ENCODE results near the gene ULK1. TPM values are rescaled to one million over a fixed set of nuclear protein-coding genes. Genes with fewer than 3 reads are reported as not detected.

The ULK1 gene
- polyA plus RNA-seq, 3 donors, result 1.0 to 75.1 (median 1.3) TPM

- intact Hi-C loops (cut with micrococcal nuclease), result no loop called here
- H4K20me1 ChIP-seq (ENCODE audit: insufficient read depth, low read length), result peaks cover 82% of the 10 kb centered on the region
- no peaks in the 10 kb centered on the region for H3K4me1 ChIP-seq (ENCODE audit: control insufficient read depth in 1 of 2, insufficient read depth in 2 of 2, low read length in 2 of 2)
- H3K9me3 Mint-ChIP-seq, result no peaks in the 10 kb centered on the region
- peaks cover 87% of the 10 kb centered on the region for H3K79me2 ChIP-seq (ENCODE audit: insufficient read depth, low read length)
- no peaks in the 10 kb centered on the region for H3K27me3 Mint-ChIP-seq (ENCODE audit: low read depth in 3 of 3)
- no peak for DNase-seq
- TF ChIP-seq, protein P1, sequence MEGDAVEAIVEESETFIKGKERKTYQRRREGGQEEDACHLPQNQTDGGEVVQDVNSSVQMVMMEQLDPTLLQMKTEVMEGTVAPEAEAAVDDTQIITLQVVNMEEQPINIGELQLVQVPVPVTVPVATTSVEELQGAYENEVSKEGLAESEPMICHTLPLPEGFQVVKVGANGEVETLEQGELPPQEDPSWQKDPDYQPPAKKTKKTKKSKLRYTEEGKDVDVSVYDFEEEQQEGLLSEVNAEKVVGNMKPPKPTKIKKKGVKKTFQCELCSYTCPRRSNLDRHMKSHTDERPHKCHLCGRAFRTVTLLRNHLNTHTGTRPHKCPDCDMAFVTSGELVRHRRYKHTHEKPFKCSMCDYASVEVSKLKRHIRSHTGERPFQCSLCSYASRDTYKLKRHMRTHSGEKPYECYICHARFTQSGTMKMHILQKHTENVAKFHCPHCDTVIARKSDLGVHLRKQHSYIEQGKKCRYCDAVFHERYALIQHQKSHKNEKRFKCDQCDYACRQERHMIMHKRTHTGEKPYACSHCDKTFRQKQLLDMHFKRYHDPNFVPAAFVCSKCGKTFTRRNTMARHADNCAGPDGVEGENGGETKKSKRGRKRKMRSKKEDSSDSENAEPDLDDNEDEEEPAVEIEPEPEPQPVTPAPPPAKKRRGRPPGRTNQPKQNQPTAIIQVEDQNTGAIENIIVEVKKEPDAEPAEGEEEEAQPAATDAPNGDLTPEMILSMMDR (IDR thresholded peaks at IDR 0.05), result no peak
- no peaks in the 10 kb centered on the region for H3K9me3 ChIP-seq (replicated peaks in 1 of 2; ENCODE audit: control insufficient read depth in 1 of 2, insufficient read depth in 1 of 2, low read length in 2 of 2)
- peaks cover 8% of the 10 kb centered on the region for H3K4me1 Mint-ChIP-seq
- H3K27me3 ChIP-seq (ENCODE audit: control insufficient read depth in 2 of 2, insufficient read depth in 2 of 2, low read length in 2 of 2), result no peaks in the 10 kb centered on the region
- peaks cover 41 to 56% of the 10 kb centered on the region in 2 donors for H3K36me3 Mint-ChIP-seq
- H3K9ac ChIP-seq (ENCODE audit: insufficient read depth, low read length, poor library complexity, severe bottlenecking), result no peak overlapping the region
- H3K27ac ChIP-seq (ENCODE audit: low read depth in 1 of 2, low read length in 2 of 2), result no peak overlapping the region
- H3K4me2 ChIP-seq (replicated peaks; ENCODE audit: extremely low read depth, low read length, poor library complexity, severe bottlenecking), result no peak overlapping the region
- no peak overlapping the region for H2AFZ ChIP-seq (ENCODE audit: insufficient read depth, low read depth, low read length, poor library complexity, severe bottlenecking)
- H3K4me3 Mint-ChIP-seq, result no peak overlapping the region
- peaks cover 24 to 59% of the 10 kb centered on the region in 2 donors for H3K36me3 ChIP-seq (replicated peaks in 1 of 2; ENCODE audit: control insufficient read depth in 1 of 2, insufficient read depth in 2 of 2, low read length in 2 of 2)
- peak overlapping the region in 2 of 7 donors; percentile 17 to 35 for H3K27ac Mint-ChIP-seq
- WGBS (ENCODE audit: insufficient coverage), result 86% methylated on average over 5 of the region's 8 CpGs
- H3K4me3 ChIP-seq (replicated peaks in 1 of 3; ENCODE audit: low read depth in 2 of 3, low read length in 3 of 3), result no peak overlapping the region
These were observed 67.6 kb downstream of the ULK1 start for GRCh38 chr12:131962069-131962468.

DNA sequence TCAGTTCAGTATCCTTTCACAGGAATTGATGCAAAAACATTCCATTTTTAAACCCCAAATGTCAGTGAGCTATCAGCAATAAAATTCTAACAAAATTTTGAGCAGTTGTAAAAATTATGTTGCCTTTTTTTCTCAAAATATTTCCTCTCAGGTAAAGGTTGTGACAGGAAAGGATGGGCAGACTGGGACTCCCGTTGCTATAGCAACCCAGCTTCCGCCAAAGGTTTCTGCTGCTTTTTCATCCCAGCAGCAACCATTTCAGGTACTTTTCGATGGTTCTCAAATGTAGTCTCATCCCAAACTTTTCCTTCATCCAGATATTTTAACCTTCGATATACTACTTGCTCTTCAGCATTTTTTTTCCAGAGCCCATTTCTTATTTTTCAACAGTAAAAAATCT, 69.0 kb downstream of the ULK1 start:
- H3K4me1 ChIP-seq (ENCODE audit: control insufficient read depth in 1 of 2, insufficient read depth in 2 of 2, low read length in 2 of 2), result no peaks in the 10 kb centered on the region
- Mint-ChIP-seq H3K4me3 (no peak overlapping the region), H3K36me3 (peaks cover 41 to 56% of the 10 kb centered on the region in 2 donors), H3K9me3 (no peaks in the 10 kb centered on the region), H3K27me3 (ENCODE audit: low read depth in 3 of 3) (no peaks in the 10 kb centered on the region), H3K4me1 (peaks cover 12% of the 10 kb centered on the region), H3K27ac (peak overlapping the region in 1 of 7 donors; percentile 19)
- 93% methylated on average over 3 of the region's 4 CpGs for WGBS (ENCODE audit: insufficient coverage)
- intact Hi-C loops (cut with micrococcal nuclease), result no loop called here
- no peak for DNase-seq
- peaks cover 24 to 59% of the 10 kb centered on the region in 2 donors for H3K36me3 ChIP-seq (replicated peaks in 1 of 2; ENCODE audit: control insufficient read depth in 1 of 2, insufficient read depth in 2 of 2, low read length in 2 of 2)
- H3K27me3 ChIP-seq (ENCODE audit: control insufficient read depth in 2 of 2, insufficient read depth in 2 of 2, low read length in 2 of 2), result no peaks in the 10 kb centered on the region
- peaks cover 72% of the 10 kb centered on the region for H4K20me1 ChIP-seq (ENCODE audit: insufficient read depth, low read length)
- no peaks in the 10 kb centered on the region for H3K9me3 ChIP-seq (replicated peaks in 1 of 2; ENCODE audit: control insufficient read depth in 1 of 2, insufficient read depth in 1 of 2, low read length in 2 of 2)
- peaks cover 84% of the 10 kb centered on the region for H3K79me2 ChIP-seq (ENCODE audit: insufficient read depth, low read length)
- H3K4me3 ChIP-seq (replicated peaks in 1 of 3; ENCODE audit: low read depth in 2 of 3, low read length in 3 of 3), result no peak overlapping the region
- no peak overlapping the region for H3K4me2 ChIP-seq (replicated peaks; ENCODE audit: extremely low read depth, low read length, poor library complexity, severe bottlenecking)
- H2AFZ ChIP-seq (ENCODE audit: insufficient read depth, low read depth, low read length, poor library complexity, severe bottlenecking), result no peak overlapping the region
- TF ChIP-seq, protein P1 (IDR thresholded peaks at IDR 0.05), result no peak
- no peak overlapping the region for H3K27ac ChIP-seq (ENCODE audit: low read depth in 1 of 2, low read length in 2 of 2)
- H3K9ac ChIP-seq (ENCODE audit: insufficient read depth, low read length, poor library complexity, severe bottlenecking), result no peak overlapping the region

All from CD14-positive monocyte (primary cell).